GM12864 (cell line): ENCODE measurements around the gene SRPK2.

ENCODE experiments used
- DNase-seq: peaks from one replicate; pipeline ENCODE4 v3.0.0-alpha.2; 2011; ENCODE audit warnings: low read depth
- H3K4me3 ChIP-seq: 2 replicates; pipeline ENCODE4 v1.5.1; 2011; ENCODE audit warnings: mild to moderate bottlenecking, low read depth, low read length, control low read depth
- CTCF ChIP-seq: IDR thresholded peaks from 2 replicates; pipeline ENCODE4 v1.5.1; 2011; ENCODE audit warnings: low read depth, mild to moderate bottlenecking, moderate library complexity, low read length, control low read depth, inconsistent platforms; ENCODE audit errors: missing control alignments

The SRPK2 gene

GRCh38 chr7:105256761-105257231 lies 131.9 kb downstream of the SRPK2 start:
- TF ChIP-seq CTCF = no peak
- H3K4me3 ChIP-seq = no peak overlapping the region
- DNase-seq = no peak

GRCh38 chr7:105250706-105251105 lies 138.0 kb downstream of the SRPK2 start:
- no peak for DNase-seq
- no peak overlapping the region for H3K4me3 ChIP-seq
- no peak for TF ChIP-seq CTCF

- no peak for DNase-seq
- H3K4me3 ChIP-seq = no peak overlapping the region
- TF ChIP-seq CTCF = no peak
These were observed 138.5 kb downstream of the SRPK2 start for GRCh38 chr7:105250239-105250638.

- no peak for TF ChIP-seq CTCF
- DNase-seq = no peak
These were observed 139.5 kb downstream of the SRPK2 start for GRCh38 chr7:105249216-105249615.

GRCh38 chr7:105246679-105247078 lies 142.0 kb downstream of the SRPK2 start:
- no peak for TF ChIP-seq CTCF

More at GRCh38 chr7:105249216-105249615, 139.5 kb downstream of the SRPK2 start:
- H3K4me3 ChIP-seq = no peak overlapping the region

GRCh38 chr7:105246256-105246655 lies 142.5 kb downstream of the SRPK2 start:
- DNase-seq = no peak
- no peak overlapping the region for H3K4me3 ChIP-seq

More at GRCh38 chr7:105246679-105247078, 142.0 kb downstream of the SRPK2 start:
- DNase-seq = no peak
- H3K4me3 ChIP-seq = no peak overlapping the region

More at GRCh38 chr7:105246256-105246655, 142.5 kb downstream of the SRPK2 start:
- TF ChIP-seq CTCF = no peak
